EL (cell line): Measurements from ENCODE around the gene NR3C2.

Experiments
- DNase-seq: peaks from one replicate; pipeline ENCODE4 v3.0.0-alpha.2; 2016

NR3C2 gene

GRCh38 chr4:148300877-148301276 lies 141.3 kb downstream of the NR3C2 start:
- DNase-seq: no peak

- no peak for DNase-seq
These were observed 142.9 kb downstream of the NR3C2 start for GRCh38 chr4:148299337-148299736.

GRCh38 chr4:148296498-148296897 lies 145.7 kb downstream of the NR3C2 start:
- DNase-seq: no peak

GRCh38 chr4:148295642-148296041 lies 146.6 kb downstream of the NR3C2 start:
- no peak for DNase-seq

GRCh38 chr4:148293571-148293970 lies 148.6 kb downstream of the NR3C2 start:
- no peak for DNase-seq

GRCh38 chr4:148292686-148293085 lies 149.5 kb downstream of the NR3C2 start:
- DNase-seq: no peak

- no peak for DNase-seq
These were observed 152.5 kb downstream of the NR3C2 start for GRCh38 chr4:148289740-148290139.

- no peak for DNase-seq
These were observed 153.8 kb downstream of the NR3C2 start for GRCh38 chr4:148288448-148288847.

- DNase-seq: no peak
These were observed 155.1 kb downstream of the NR3C2 start for GRCh38 chr4:148287111-148287510.

GRCh38 chr4:148286012-148286411 lies 156.2 kb downstream of the NR3C2 start:
- no peak for DNase-seq

- no peak for DNase-seq
These were observed 158.5 kb downstream of the NR3C2 start for GRCh38 chr4:148283665-148284064.

- no peak for DNase-seq
These were observed 163.9 kb downstream of the NR3C2 start for GRCh38 chr4:148278310-148278709.

GRCh38 chr4:148275266-148275665 lies 166.9 kb downstream of the NR3C2 start:
- DNase-seq: no peak

GRCh38 chr4:148273501-148273986 lies 168.7 kb downstream of the NR3C2 start:
- no peak for DNase-seq

GRCh38 chr4:148271166-148271565 lies 171.0 kb downstream of the NR3C2 start:
- no peak for DNase-seq

GRCh38 chr4:148270630-148271029 lies 171.6 kb downstream of the NR3C2 start:
- DNase-seq: no peak

- DNase-seq: no peak
These were observed 173.4 kb downstream of the NR3C2 start for GRCh38 chr4:148268835-148269234.

GRCh38 chr4:148266921-148267320 lies 175.3 kb downstream of the NR3C2 start:
- DNase-seq: no peak

- DNase-seq: no peak
These were observed 176.0 kb downstream of the NR3C2 start for GRCh38 chr4:148266240-148266639.

GRCh38 chr4:148265627-148266026 lies 176.6 kb downstream of the NR3C2 start:
- DNase-seq: no peak

- DNase-seq: no peak
These were observed 178.4 kb downstream of the NR3C2 start for GRCh38 chr4:148263802-148264201.

GRCh38 chr4:148263127-148263526 lies 179.1 kb downstream of the NR3C2 start:
- no peak for DNase-seq

GRCh38 chr4:148261848-148262247 lies 180.4 kb downstream of the NR3C2 start:
- no peak for DNase-seq

- no peak for DNase-seq
These were observed 182.4 kb downstream of the NR3C2 start for GRCh38 chr4:148259841-148260240.

GRCh38 chr4:148258535-148258934 lies 183.7 kb downstream of the NR3C2 start:
- DNase-seq: no peak

GRCh38 chr4:148255344-148255720 lies 186.9 kb downstream of the NR3C2 start:
- DNase-seq: no peak
